SK-N-SH (cell line): ENCODE data around the gene PSAT1. TPM values are rescaled to one million over a fixed set of nuclear protein-coding genes. Genes with fewer than 3 reads are reported as not detected.

Experiments used
- CTCF ChIA-PET: fragments of 300-600, 350-600 bp; formaldehyde crosslinking; extraction: SDS; loops from one replicate; lab custom pipeline; 2021; lab: Yijun Ruan, JAX
- POLR2A ChIA-PET: fragments of 350-600 bp; sonication (Branson Sonifier 250); formaldehyde crosslinking; extraction: SDS; loops from one replicate; lab custom pipeline; 2020; ENCODE audit warnings: antibody characterized with exemption, inconsistent platforms; lab: Yijun Ruan, JAX
- DNase-seq: peaks from one replicate; pipeline ENCODE4 v3.0.0; 2012
- H2AFZ ChIP-seq: fragments of 200-600 bp; sonication (generic); 2 replicates; pipeline ENCODE4 v1.8.1; 2016; ENCODE audit warnings: antibody characterized with exemption, mild to moderate bottlenecking, low read depth
- H3F3A ChIP-seq: fragments of 200-600 bp; sonication (generic); replicated peaks from 2 replicates; pipeline ENCODE3; 2016; ENCODE audit warnings: antibody characterized with exemption, mild to moderate bottlenecking; ENCODE audit not compliant: insufficient read depth
- H3K27ac ChIP-seq, 2 experiments: fragments of 200-500 bp in 1 of 2; fragments of 200-600 bp in 1 of 2; sonication (Bioruptor generic) in 1 of 2; sonication (generic), shearing (Covaris generic) in 1 of 2; 2 replicates each; pipeline versions ENCODE4 v1.5.1 to v1.6.1; 2014 to 2016; ENCODE audit warnings: low read depth in 2 of 2, inconsistent platforms in 1 of 2, low read length in 1 of 2, mild to moderate bottlenecking in 1 of 2, mixed read lengths in 1 of 2
- H3K27me3 ChIP-seq: fragments of 200-600 bp; sonication (generic), shearing (Covaris generic); 2 replicates; pipeline ENCODE4 v1.6.1; 2016; ENCODE audit warnings: mixed run types; ENCODE audit not compliant: insufficient read depth
- H3K36me3 ChIP-seq, 2 experiments: fragments of 200-500 bp in 1 of 2; fragments of 200-600 bp in 1 of 2; sonication (Bioruptor generic) in 1 of 2; sonication (generic) in 1 of 2; replicated peaks in 1 of 2; 2 replicates each; pipeline versions ENCODE3 to v1.5.1; 2014 to 2016; ENCODE audit warnings: low read length in 1 of 2, mild to moderate bottlenecking in 1 of 2; ENCODE audit not compliant: insufficient read depth in 2 of 2, control insufficient read depth in 1 of 2
- H3K4me1 ChIP-seq, 2 experiments: fragments of 200-500 bp in 1 of 2; fragments of 200-600 bp in 1 of 2; sonication (Bioruptor generic) in 1 of 2; sonication (generic), shearing (Covaris generic) in 1 of 2; 2 replicates each; pipeline versions ENCODE4 v1.5.1 to v1.6.1; 2014 to 2016; ENCODE audit warnings: low read depth in 1 of 2, low read length in 1 of 2, mixed run types in 1 of 2; ENCODE audit not compliant: insufficient read depth in 2 of 2, control insufficient read depth in 1 of 2
- H3K4me2 ChIP-seq: fragments of 200-600 bp; sonication (generic), shearing (Covaris generic); 2 replicates; pipeline ENCODE4 v1.6.1; 2017; ENCODE audit warnings: mixed run types
- H3K4me3 ChIP-seq, 2 experiments: fragments of 200-500 bp in 1 of 2; fragments of 200-600 bp in 1 of 2; sonication (Bioruptor generic) in 1 of 2; sonication (generic), shearing (Covaris generic) in 1 of 2; 2 replicates each; pipeline versions ENCODE4 v1.5.1 to v1.8.1; 2014 to 2016; ENCODE audit warnings: low read depth in 2 of 2, inconsistent platforms in 1 of 2, low read length in 1 of 2, mild to moderate bottlenecking in 1 of 2, mixed read lengths in 1 of 2, moderate library complexity in 1 of 2
- H3K79me2 ChIP-seq: fragments of 200-600 bp; sonication (generic); 2 replicates; pipeline ENCODE4 v1.8.1; 2017; ENCODE audit warnings: mild to moderate bottlenecking; ENCODE audit not compliant: insufficient read depth
- H3K9ac ChIP-seq: fragments of 200-600 bp; sonication (generic); 2 replicates; pipeline ENCODE4 v1.6.1; 2017; ENCODE audit warnings: mixed run types
- H3K9me2 ChIP-seq: fragments of 200-600 bp; sonication (generic); 2 replicates; pipeline ENCODE4 v1.6.1; 2017; ENCODE audit warnings: mixed run types
- H3K9me3 ChIP-seq: fragments of 200-600 bp; sonication (generic); 2 replicates; pipeline ENCODE4 v1.6.1; 2017; ENCODE audit warnings: mixed run types, mild to moderate bottlenecking, moderate library complexity
- H4K20me1 ChIP-seq: fragments of 200-600 bp; sonication (generic); 2 replicates; pipeline ENCODE4 v1.6.1; 2017; ENCODE audit warnings: mild to moderate bottlenecking, mixed run types; ENCODE audit not compliant: insufficient read depth
- CHD2 ChIP-seq: fragments of 150-350 bp; IDR thresholded peaks from 2 replicates; pipeline ENCODE4 v1.6.1; 2018; ENCODE audit warnings: low read length; ENCODE audit not compliant: partially characterized antibody
- CTCF ChIP-seq: fragments of 200-600 bp; sonication (generic); IDR thresholded peaks from 2 replicates; pipeline ENCODE4 v1.6.1; 2017; ENCODE audit warnings: antibody characterized with exemption, mild to moderate bottlenecking, moderate library complexity
- ELF1 ChIP-seq: IDR thresholded peaks from 2 replicates; pipeline ENCODE4 v1.4.0; 2012
- FOXM1 ChIP-seq: IDR thresholded peaks from 2 replicates; pipeline ENCODE4 v1.4.0; 2012; ENCODE audit warnings: low read depth, mild to moderate bottlenecking
- GABPA ChIP-seq: IDR thresholded peaks from 2 replicates; pipeline ENCODE4 v1.4.0; 2012; ENCODE audit warnings: low read depth, mild to moderate bottlenecking
- GATA2 ChIP-seq: sonication (generic); formaldehyde crosslinking; IDR thresholded peaks from 2 replicates; pipeline ENCODE4 v1.5.0; 2020; ENCODE audit warnings: mild to moderate bottlenecking, missing genetic modification reagents
- JUND ChIP-seq: IDR thresholded peaks from 2 replicates; pipeline ENCODE4 v1.4.0; 2012
- MEF2A ChIP-seq: IDR thresholded peaks from 2 replicates; pipeline ENCODE4 v1.4.0; 2012; ENCODE audit warnings: low read depth, borderline replicate concordance
- MXI1 ChIP-seq: IDR thresholded peaks from 2 replicates; pipeline ENCODE4 v1.6.1; 2012; ENCODE audit warnings: mild to moderate bottlenecking, low read depth, low read length, improper control_type of control experiment
- NFIC ChIP-seq: IDR thresholded peaks from 2 replicates; pipeline ENCODE4 v1.4.0; 2012; ENCODE audit warnings: borderline replicate concordance
- NRF1 ChIP-seq: IDR thresholded peaks from 2 replicates; pipeline ENCODE4 v1.6.1; 2012; ENCODE audit warnings: low read depth, mild to moderate bottlenecking, low read length
- POLR2AphosphoS5 ChIP-seq: IDR thresholded peaks from 2 replicates; pipeline ENCODE4 v1.6.1; 2012; ENCODE audit warnings: low read depth, low read length
- REST ChIP-seq: IDR thresholded peaks from 2 replicates; pipeline ENCODE4 v1.6.1; 2012; ENCODE audit warnings: mild to moderate bottlenecking, low read depth, low read length, moderate library complexity
- RXRA ChIP-seq: IDR thresholded peaks from 2 replicates; pipeline ENCODE4 v1.4.0; 2012; ENCODE audit warnings: low read depth, mild to moderate bottlenecking, borderline replicate concordance
- SMC3 ChIP-seq: IDR thresholded peaks from 2 replicates; pipeline ENCODE4 v1.6.1; 2012; ENCODE audit warnings: low read depth, low read length, improper control_type of control experiment
- TCF12 ChIP-seq: IDR thresholded peaks from 2 replicates; pipeline ENCODE4 v1.4.0; 2012
- USF1 ChIP-seq: IDR thresholded peaks from 2 replicates; pipeline ENCODE4 v1.4.0; 2012; ENCODE audit warnings: low read depth, borderline replicate concordance
- YY1 ChIP-seq: IDR thresholded peaks from 2 replicates; pipeline ENCODE4 v1.4.0; 2012; ENCODE audit warnings: low read depth, mild to moderate bottlenecking
- ZBTB33 ChIP-seq: IDR thresholded peaks from 2 replicates; pipeline ENCODE4 v1.4.0; 2012; ENCODE audit warnings: low read depth, borderline replicate concordance
- WGBS: methylation state at CpG from one replicate; pipeline ENCODE4 v1.1.6; 2017; ENCODE audit warnings: low lambda C conversion rate; 5-methylcytosine and 5-hydroxymethylcytosine counted together
- polyA plus RNA-seq, 3 experiments: library from polyadenylated mRNA; depleted of rRNA; stranded (reverse); fragments of >200 nt; gene quantifications; 2 replicates each; pipeline ENCODE4 v1.2.3, GENCODE V29; 2012

The PSAT1 gene
- polyA plus RNA-seq, 1 of the 3 experiments (the other 2 are of a cell fraction): 37.0 TPM

GRCh38 chr9:78300209-78300608 is 3.3 kb downstream of the PSAT1 start (continued):
- TF ChIP-seq CTCF (no peak), MXI1 (no peak)

GRCh38 chr9:78301466-78301865 is 4.5 kb downstream of the PSAT1 start:
- Histone ChIP-seq H2AFZ (no peak overlapping the region), H4K20me1 (no peaks in the 10 kb centered on the region), H3K36me3 (peaks cover 28 to 53% of the 10 kb centered on the region in 2 experiments), H3K4me3 (no peak overlapping the region), H3F3A (no peaks in the 10 kb centered on the region), H3K9me3 (no peaks in the 10 kb centered on the region), H3K9me2 (no peaks in the 10 kb centered on the region), H3K4me1 (peaks cover 0 to 21% of the 10 kb centered on the region in 2 experiments; a peak in 1 of 4 replicates), H3K4me2 (no peak overlapping the region), H3K9ac (no peak overlapping the region), H3K79me2 (peaks cover 5% of the 10 kb centered on the region), H3K27ac (peak overlapping the region in 1 of 2 experiments; percentile 34; a peak in 1 of 4 replicates), H3K27me3 (no peaks in the 10 kb centered on the region)
- no peak for TF ChIP-seq MEF2A
- TF ChIP-seq TCF12: no peak
- TF ChIP-seq FOXM1: no peak
- TF ChIP-seq GABPA: no peak
- no peak for TF ChIP-seq SMC3
- no peak for TF ChIP-seq CTCF
- no peak for TF ChIP-seq JUND
- TF ChIP-seq POLR2AphosphoS5: no peak
- no peak for TF ChIP-seq REST
- no peak for TF ChIP-seq YY1
- TF ChIP-seq NRF1: no peak
- TF ChIP-seq RXRA: no peak
- TF ChIP-seq ELF1: no peak
- TF ChIP-seq USF1: no peak
- TF ChIP-seq ZBTB33: no peak
- no peak for TF ChIP-seq GATA2 (CRISPR knock-in tag)
- TF ChIP-seq NFIC: no peak
- no peak for TF ChIP-seq MXI1
- no peak for TF ChIP-seq CHD2
- POLR2A ChIA-PET: no interaction called here
- DNase-seq: no peak
- WGBS: 89% methylated on average over 2 of the region's 2 CpGs
- CTCF ChIA-PET: interaction anchor here (1.9 kb wide), 1 partner anchor 68 kb away, joined by 9 read pairs; no protein-coding TSS in a partner anchor
